ENCODE results near the gene VWA5B1.

GRCh38 chr1:20291645-20292084 lies 990 bp downstream of the VWA5B1 start:
- no peak for TF ChIP-seq CTCF (IDR thresholded peaks at IDR 0.05)
- no peak for TF ChIP-seq POLR2A (IDR thresholded peaks at IDR 0.05)
